Loucy (cell line): ENCODE results near the gene WFDC5.

ENCODE experiments used
- H2AFZ ChIP-seq: fragments of 200-600 bp; sonication (generic); 2 replicates; pipeline ENCODE4 v1.6.0; 2016; ENCODE audit warnings: antibody characterized with exemption, mild to moderate bottlenecking, low read length, moderate library complexity
- H3F3A ChIP-seq: fragments of 200-600 bp; 2 replicates; pipeline ENCODE4 v1.6.0; 2016; ENCODE audit warnings: antibody characterized with exemption, low read depth, mild to moderate bottlenecking
- H3K27me3 ChIP-seq: fragments of 200-600 bp; sonication (generic); 2 replicates; pipeline ENCODE4 v1.6.1; 2014; ENCODE audit warnings: low read length, mild to moderate bottlenecking; ENCODE audit not compliant: insufficient read depth, poor library complexity, severe bottlenecking
- H3K36me3 ChIP-seq: fragments of 200-600 bp; sonication (generic); 2 replicates; pipeline ENCODE4 v1.6.1; 2016; ENCODE audit warnings: low read length; ENCODE audit not compliant: insufficient read depth
- H3K4me1 ChIP-seq: fragments of 200-600 bp; sonication (generic); 2 replicates; pipeline ENCODE4 v1.5.1; 2014; ENCODE audit warnings: low read length, mild to moderate bottlenecking; ENCODE audit not compliant: insufficient read depth, poor library complexity, severe bottlenecking
- H3K4me2 ChIP-seq: fragments of 200-600 bp; sonication (generic); 2 replicates; pipeline ENCODE4 v1.6.0; 2014; ENCODE audit warnings: antibody characterized with exemption, low read length, low read depth, mild to moderate bottlenecking; ENCODE audit not compliant: poor library complexity, severe bottlenecking
- H3K4me3 ChIP-seq: fragments of 200-600 bp; sonication (generic); 2 replicates; pipeline ENCODE4 v1.5.1; 2014; ENCODE audit warnings: low read length, mild to moderate bottlenecking, mixed read lengths; ENCODE audit not compliant: poor library complexity, severe bottlenecking
- H3K79me2 ChIP-seq: fragments of 200-600 bp; sonication (generic); 2 replicates; pipeline ENCODE4 v1.6.1; 2014; ENCODE audit warnings: low read length; ENCODE audit not compliant: insufficient read depth
- H3K9ac ChIP-seq: fragments of 200-600 bp; sonication (generic); 2 replicates; pipeline ENCODE4 v1.6.0; 2014; ENCODE audit warnings: mild to moderate bottlenecking, low read depth, low read length, moderate library complexity; ENCODE audit not compliant: poor library complexity, severe bottlenecking
- H3K9me2 ChIP-seq: fragments of 200-600 bp; sonication (generic); replicated peaks from 2 replicates; pipeline ENCODE4 v1.6.1; 2016; ENCODE audit warnings: low read depth, low read length, mixed read lengths
- H3K9me3 ChIP-seq: fragments of 200-600 bp; sonication (generic); 2 replicates; pipeline ENCODE4 v1.6.1; 2014; ENCODE audit warnings: mild to moderate bottlenecking, antibody characterized with exemption, low read length, low read depth; ENCODE audit not compliant: insufficient read depth
- H4K20me1 ChIP-seq: fragments of 200-600 bp; sonication (generic); 2 replicates; pipeline ENCODE4 v1.6.0; 2014; ENCODE audit warnings: antibody characterized with exemption, low read length, mild to moderate bottlenecking; ENCODE audit not compliant: insufficient read depth, poor library complexity, severe bottlenecking
- CTCF ChIP-seq: fragments of 200-600 bp; sonication (generic); conservative IDR thresholded peaks from 2 replicates; pipeline ENCODE4 v1.5.1; 2014; ENCODE audit warnings: mild to moderate bottlenecking, antibody characterized with exemption, low read length
- EZH2phosphoT487 ChIP-seq: fragments of 200-600 bp; IDR thresholded peaks from 2 replicates; pipeline ENCODE4 v1.6.1; 2018; ENCODE audit warnings: antibody characterized with exemption, mild to moderate bottlenecking, moderate library complexity, borderline replicate concordance

Gene WFDC5

GRCh38 chr20:45100563-45101245 is 14.3 kb downstream of the WFDC5 start, which contains the start of gene KCNS1:
Gene KCNS1 (minus strand): TSS chr20:45101127. CDS start chr20:45099236, 1,891 bp downstream.
- Histone ChIP-seq H2AFZ (no peak within 1 kb of the TSS), H3K9ac (no peak within 1 kb of the TSS), H3K36me3 (no peaks in the 10 kb centered on the region)

GRCh38 chr20:45098103-45098773 is 16.7 kb downstream of the WFDC5 start:
- H3K9ac ChIP-seq, result no peak overlapping the region

More at GRCh38 chr20:45100563-45101245, 14.3 kb downstream of the WFDC5 start, which contains the start of gene KCNS1:
- Histone ChIP-seq H3K9me3 (no peaks in the 10 kb centered on the region), H3K27me3 (no peaks in the 10 kb centered on the region), H3K79me2 (no peaks in the 10 kb centered on the region), H3F3A (no peaks in the 10 kb centered on the region), H3K4me3 (no peak within 1 kb of the TSS), H3K4me2 (no peak within 1 kb of the TSS), H3K4me1 (peaks cover under 1% of the 10 kb centered on the region), H3K9me2 (no peaks in the 10 kb centered on the region), H4K20me1 (no peaks in the 10 kb centered on the region)
- TF ChIP-seq CTCF, result no peak
- no peak for TF ChIP-seq EZH2phosphoT487

GRCh38 chr20:45097485-45098102 is 17.4 kb downstream of the WFDC5 start:
- Histone ChIP-seq H3K4me3 (no peak overlapping the region), H3K9ac (no peak overlapping the region), H3F3A (no peaks in the 10 kb centered on the region), H3K79me2 (no peaks in the 10 kb centered on the region), H3K4me2 (no peak overlapping the region), H2AFZ (no peak overlapping the region), H3K27me3 (no peaks in the 10 kb centered on the region), H4K20me1 (no peaks in the 10 kb centered on the region), H3K36me3 (no peaks in the 10 kb centered on the region), H3K4me1 (peaks cover 5% of the 10 kb centered on the region), H3K9me2 (no peaks in the 10 kb centered on the region), H3K9me3 (no peaks in the 10 kb centered on the region)
- TF ChIP-seq CTCF (no peak), EZH2phosphoT487 (no peak)

More at GRCh38 chr20:45098103-45098773, 16.7 kb downstream of the WFDC5 start:
- Histone ChIP-seq H3K4me1 (peaks cover 5% of the 10 kb centered on the region), H3K36me3 (no peaks in the 10 kb centered on the region), H3K4me3 (no peak overlapping the region), H3K9me2 (no peaks in the 10 kb centered on the region), H3K79me2 (no peaks in the 10 kb centered on the region), H4K20me1 (no peaks in the 10 kb centered on the region), H3K27me3 (no peaks in the 10 kb centered on the region), H3K4me2 (no peak overlapping the region), H2AFZ (no peak overlapping the region), H3K9me3 (no peaks in the 10 kb centered on the region), H3F3A (no peaks in the 10 kb centered on the region)
- no peak for TF ChIP-seq EZH2phosphoT487
- no peak for TF ChIP-seq CTCF
